Renal pelvis (tissue), 12 donors: ENCODE measurements around the gene BCDIN3D. TPM values are rescaled to one million over a fixed set of nuclear protein-coding genes. Genes with fewer than 3 reads are reported as not detected.

Experiments used
- DNase-seq: peaks from one replicate; pipeline ENCODE4 v3.0.0-alpha.2; 2013
- long read RNA-seq, 16 experiments: transcript quantifications; one replicate each; lab custom pipeline, GENCODE V29; 2026
- polyA plus RNA-seq, 3 donors: library from polyadenylated mRNA; unstranded; fragments of 120-200 nt; gene quantifications; one replicate each; pipeline ENCODE4 v1.2.1, GENCODE V29; 2013; ENCODE audit not compliant: insufficient read length in 3 of 3

Gene BCDIN3D, protein sequence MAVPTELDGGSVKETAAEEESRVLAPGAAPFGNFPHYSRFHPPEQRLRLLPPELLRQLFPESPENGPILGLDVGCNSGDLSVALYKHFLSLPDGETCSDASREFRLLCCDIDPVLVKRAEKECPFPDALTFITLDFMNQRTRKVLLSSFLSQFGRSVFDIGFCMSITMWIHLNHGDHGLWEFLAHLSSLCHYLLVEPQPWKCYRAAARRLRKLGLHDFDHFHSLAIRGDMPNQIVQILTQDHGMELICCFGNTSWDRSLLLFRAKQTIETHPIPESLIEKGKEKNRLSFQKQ
- 1 to 10 TPM; 7.4 to 9.7 (median 9.4) TPM for polyA plus RNA-seq
- long read RNA-seq, donor 1, partial matches to known transcripts, result 0 of 4 reads
- long read RNA-seq, donor 1, other reads (novel, unspliced or antisense), result 0 of 4 reads
- long read RNA-seq, donor 2, partial matches to known transcripts, result 0 of 3 reads
- long read RNA-seq, donor 2, other reads (novel, unspliced or antisense), result 0 of 3 reads
- long read RNA-seq, donor 3, transcript BCDIN3D-201 (2 exons, 3,253 nt), result major isoform, 5 of 5 reads
- long read RNA-seq, donor 3, partial matches to known transcripts, result 0 of 5 reads
- long read RNA-seq, donor 3, other reads (novel, unspliced or antisense), result 0 of 5 reads
- long read RNA-seq, donor 4, transcript BCDIN3D-201 (2 exons, 3,253 nt), result major isoform, 7 of 7 reads
- long read RNA-seq, donor 4, partial matches to known transcripts, result 0 of 7 reads
- long read RNA-seq, donor 4, other reads (novel, unspliced or antisense), result 0 of 7 reads
- long read RNA-seq, donor 5, partial matches to known transcripts, result 0 of 2 reads
- long read RNA-seq, donor 5, other reads (novel, unspliced or antisense), result 0 of 2 reads
- long read RNA-seq, donor 6, transcript BCDIN3D-201 (2 exons, 3,253 nt), result major isoform, 7 of 7 reads
- long read RNA-seq, donor 6, partial matches to known transcripts, result 0 of 7 reads
- long read RNA-seq, donor 6, other reads (novel, unspliced or antisense), result 0 of 7 reads
- long read RNA-seq, donor 7, transcript BCDIN3D-201 (2 exons, 3,253 nt), result major isoform, 5 of 5 reads
- long read RNA-seq, donor 7, partial matches to known transcripts, result 0 of 5 reads
- long read RNA-seq, donor 7, other reads (novel, unspliced or antisense), result 0 of 5 reads
- long read RNA-seq, donor 8, partial matches to known transcripts, result 0 of 3 reads
- long read RNA-seq, donor 8, other reads (novel, unspliced or antisense), result 0 of 3 reads
- long read RNA-seq, donor 9, partial matches to known transcripts, result 0 of 4 reads
- long read RNA-seq, donor 9, other reads (novel, unspliced or antisense), result 0 of 4 reads
- long read RNA-seq, donor 10, partial matches to known transcripts, result 0 of 3 reads
- long read RNA-seq, donor 10, other reads (novel, unspliced or antisense), result 0 of 3 reads
- long read RNA-seq, donor 11, partial matches to known transcripts, result 0 of 2 reads
- long read RNA-seq, donor 11, other reads (novel, unspliced or antisense), result 0 of 2 reads
- long read RNA-seq, donor 12, partial matches to known transcripts, result 0 of 2 reads
- long read RNA-seq, donor 12, other reads (novel, unspliced or antisense), result 0 of 2 reads
- long read RNA-seq, donor 13, partial matches to known transcripts, result 0 of 4 reads
- long read RNA-seq, donor 13, other reads (novel, unspliced or antisense), result 0 of 4 reads
- long read RNA-seq, donor 14, result 0 reads
- long read RNA-seq, donor 15, transcript BCDIN3D-201 (2 exons, 3,253 nt), result major isoform, 7 of 17 reads
- long read RNA-seq, donor 15, partial matches to known transcripts, result 10 of 17 reads
- long read RNA-seq, donor 15, other reads (novel, unspliced or antisense), result 0 of 17 reads
- long read RNA-seq, donor 16, transcript BCDIN3D-201 (2 exons, 3,253 nt), result major isoform, 5 of 5 reads
- long read RNA-seq, donor 16, partial matches to known transcripts, result 0 of 5 reads
- long read RNA-seq, donor 16, other reads (novel, unspliced or antisense), result 0 of 5 reads

DNA sequence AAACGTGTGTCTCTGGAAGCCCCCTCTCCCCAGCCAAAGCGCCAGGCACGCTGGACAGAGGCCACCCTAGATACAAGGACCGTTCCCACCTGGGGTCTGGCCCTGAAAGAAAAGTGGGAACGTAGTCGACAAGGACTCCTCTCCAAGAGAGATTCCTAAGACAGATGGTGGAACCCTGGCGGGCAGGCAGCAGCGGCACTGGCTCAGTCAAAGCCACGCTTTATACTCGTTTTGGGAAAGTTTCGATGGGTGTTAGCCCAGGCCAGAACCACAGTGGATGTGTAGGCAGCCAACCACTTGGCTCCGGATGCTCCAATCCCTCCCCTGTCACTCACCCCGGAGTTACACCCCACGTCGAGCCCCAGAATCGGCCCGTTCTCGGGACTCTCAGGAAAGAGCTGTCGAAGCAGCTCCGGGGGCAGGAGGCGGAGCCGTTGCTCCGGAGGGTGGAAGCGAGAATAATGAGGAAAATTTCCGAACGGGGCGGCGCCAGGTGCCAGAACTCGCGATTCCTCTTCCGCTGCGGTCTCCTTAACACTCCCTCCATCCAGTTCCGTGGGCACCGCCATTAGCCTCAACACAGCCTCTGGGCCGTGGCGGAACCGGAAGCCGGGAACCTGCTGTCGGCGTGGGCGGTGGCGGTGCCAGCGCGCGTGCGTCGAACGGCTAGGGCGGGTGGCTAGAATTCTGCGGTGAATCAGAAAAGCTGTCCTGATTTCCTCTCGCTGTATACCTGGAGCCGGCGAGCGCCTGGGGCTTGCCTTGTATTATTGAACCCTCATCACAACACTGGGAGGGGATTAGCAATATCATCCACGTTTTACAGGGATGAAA, at the start of gene BCDIN3D:
Gene BCDIN3D (minus strand): TSS at position 588 of the 834 bp plus-strand sequence. CDS start 19 bp downstream, at position 569.
- peak; percentile 89 for DNase-seq

DNA sequence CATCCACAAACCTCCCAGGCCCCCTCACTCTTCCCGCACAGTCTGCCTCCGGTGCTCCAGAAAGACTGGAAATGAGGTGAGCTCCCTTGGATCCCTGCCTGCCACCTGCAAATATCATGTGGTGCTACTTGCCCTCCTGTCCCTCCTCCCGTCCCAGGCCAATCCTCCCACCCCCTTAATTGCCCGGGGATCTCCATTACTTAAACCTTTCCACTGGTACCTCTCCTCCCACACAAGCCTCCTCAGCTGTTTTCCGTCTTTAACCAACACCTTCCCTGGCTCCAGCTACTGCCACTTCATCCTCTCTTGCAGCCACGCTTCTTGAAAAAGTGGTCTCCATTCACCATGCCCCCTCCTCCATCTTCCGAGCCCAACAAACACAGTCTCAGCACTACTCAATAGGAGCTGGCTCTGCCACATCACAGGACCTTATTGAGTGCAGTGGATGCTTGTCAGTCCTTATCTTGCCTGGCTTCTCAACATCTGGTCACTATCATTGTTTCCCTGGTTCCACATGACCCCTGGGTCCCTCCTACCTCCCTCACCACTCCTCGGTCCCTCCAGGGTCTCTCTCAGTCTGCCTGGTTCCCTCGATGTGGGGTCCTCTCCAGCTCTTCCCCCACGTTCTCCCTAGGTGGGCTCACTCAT, 49.3 kb upstream of the BCDIN3D start:
- DNase-seq, result no peak

DNA sequence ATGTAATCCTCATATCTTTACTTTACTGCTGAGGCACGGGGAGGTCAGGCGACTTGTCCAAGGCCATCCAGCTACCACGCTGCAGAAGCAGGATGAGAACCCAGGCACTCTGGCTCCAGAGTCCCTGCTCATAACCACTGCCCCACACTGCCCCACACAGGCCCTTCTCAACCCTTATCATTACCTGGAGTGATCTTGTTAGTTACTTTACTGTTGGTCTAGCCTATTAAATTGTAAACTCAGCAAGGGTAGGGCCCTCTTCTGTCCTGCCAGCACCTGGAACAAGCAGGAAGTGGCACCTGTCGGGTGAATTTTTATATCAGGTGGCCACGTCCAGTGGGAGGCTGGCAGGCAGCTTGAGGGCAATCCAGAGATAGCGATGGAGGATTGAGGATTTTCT, 48.6 kb upstream of the BCDIN3D start:
- DNase-seq, result no peak

DNA sequence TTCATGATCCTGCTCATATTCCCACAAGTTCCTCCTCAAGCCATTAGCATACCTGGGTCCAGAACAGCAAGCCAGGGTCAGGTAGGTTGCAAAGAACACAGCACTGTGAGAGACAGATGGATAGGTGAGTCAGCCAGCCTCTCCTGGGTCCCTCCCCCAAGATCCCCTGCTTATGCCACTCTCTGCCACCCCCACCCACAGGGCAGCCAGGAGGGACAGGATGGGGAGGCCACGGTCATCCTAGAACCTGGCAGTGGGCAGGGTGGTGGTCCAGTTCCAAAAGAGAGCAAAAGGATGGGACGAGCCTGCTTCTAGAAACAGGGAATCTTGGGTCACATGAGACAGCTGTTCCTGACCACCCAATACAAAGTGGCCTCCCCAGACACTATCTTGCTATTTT, 48.1 kb upstream of the BCDIN3D start:
- DNase-seq, result no peak

DNA sequence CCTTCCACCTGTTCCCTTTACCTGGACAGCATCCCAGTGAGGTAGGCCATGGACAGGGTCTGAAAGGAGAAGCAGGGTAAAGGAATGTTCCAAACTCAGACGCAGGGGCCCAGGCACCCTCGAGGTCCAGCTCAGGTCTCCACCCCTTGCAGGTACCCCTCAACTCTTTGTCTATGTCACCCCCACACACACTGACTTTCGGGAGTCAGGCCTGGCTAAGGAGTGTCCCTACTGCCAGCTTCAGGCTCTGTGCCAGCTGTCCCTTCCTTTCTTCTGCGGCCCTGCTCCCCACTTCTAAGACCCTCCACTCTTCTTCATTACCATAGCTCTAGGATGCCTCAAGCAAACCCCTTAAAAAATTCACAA, 47.2 kb upstream of the BCDIN3D start:
- DNase-seq, result no peak

DNA sequence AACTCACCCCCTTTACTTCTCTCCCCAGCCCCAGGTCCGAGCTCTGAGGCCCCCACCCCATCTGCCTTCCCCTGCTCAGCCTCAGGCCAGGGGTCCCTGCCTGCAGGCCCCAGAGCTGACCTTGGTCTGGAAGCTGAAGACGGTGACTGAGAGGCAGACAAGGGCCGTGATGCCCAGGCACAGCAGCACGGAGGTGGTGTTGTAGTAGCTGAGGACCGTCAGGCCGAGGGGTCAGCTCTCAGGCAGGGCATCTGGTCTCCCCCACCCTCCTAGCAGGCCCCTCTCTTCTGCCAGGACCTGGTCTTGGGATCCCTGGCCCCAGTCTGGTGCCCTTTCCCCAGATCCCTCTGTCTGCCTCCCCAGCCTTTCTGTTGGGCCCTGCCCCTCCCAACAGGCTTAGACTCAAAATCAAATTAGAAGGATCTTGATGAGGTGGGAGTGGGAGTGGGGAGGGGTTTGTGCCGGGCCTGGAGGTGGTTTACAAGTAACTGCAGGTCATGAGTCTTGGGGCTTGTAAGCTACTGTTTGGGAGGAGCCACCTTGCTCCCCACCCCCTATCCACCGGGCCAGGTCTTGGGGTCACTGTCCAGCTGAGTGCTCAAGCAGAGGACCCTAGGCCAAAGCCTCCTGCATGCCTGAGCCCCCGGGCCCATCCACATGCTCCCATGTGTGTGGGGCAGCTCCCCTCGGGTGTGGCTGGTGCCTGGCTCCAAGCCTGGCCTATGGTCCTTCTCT, 46.6 kb upstream of the BCDIN3D start:
- DNase-seq, result no peak

DNA sequence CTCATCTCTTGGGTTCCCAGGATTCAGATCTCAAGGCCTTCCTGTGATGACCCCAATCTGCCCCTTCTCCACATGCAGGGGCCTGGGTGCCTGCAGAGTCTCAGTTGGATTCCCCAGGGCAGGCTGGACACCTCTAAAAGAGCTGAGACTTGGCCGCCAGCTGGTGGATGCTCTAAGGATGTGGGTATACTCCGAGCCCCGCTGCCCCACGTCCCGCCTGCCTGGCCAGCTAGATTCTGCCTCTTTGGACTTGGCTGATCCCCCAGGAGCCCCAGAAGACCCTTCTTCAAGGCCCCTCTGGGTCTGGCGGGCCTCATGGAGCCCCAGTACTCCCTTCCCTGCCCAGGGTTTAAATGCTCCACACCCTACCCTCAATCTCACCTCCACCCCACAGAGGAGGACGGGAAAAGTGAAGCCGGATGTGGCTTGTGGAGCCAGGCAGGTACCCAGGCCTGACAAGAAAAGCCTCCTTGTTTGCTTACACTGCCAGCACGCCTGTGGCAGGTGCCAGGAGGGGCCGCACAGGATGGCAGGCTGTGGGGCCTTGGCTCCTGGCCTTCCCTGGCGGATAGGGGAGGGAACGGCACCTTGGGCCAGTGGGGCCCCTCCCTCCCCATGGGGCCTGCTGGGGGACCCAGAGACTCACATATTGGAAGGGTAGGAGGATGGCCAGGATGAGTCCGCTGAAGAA, 45.7 kb upstream of the BCDIN3D start:
- no peak for DNase-seq

DNA sequence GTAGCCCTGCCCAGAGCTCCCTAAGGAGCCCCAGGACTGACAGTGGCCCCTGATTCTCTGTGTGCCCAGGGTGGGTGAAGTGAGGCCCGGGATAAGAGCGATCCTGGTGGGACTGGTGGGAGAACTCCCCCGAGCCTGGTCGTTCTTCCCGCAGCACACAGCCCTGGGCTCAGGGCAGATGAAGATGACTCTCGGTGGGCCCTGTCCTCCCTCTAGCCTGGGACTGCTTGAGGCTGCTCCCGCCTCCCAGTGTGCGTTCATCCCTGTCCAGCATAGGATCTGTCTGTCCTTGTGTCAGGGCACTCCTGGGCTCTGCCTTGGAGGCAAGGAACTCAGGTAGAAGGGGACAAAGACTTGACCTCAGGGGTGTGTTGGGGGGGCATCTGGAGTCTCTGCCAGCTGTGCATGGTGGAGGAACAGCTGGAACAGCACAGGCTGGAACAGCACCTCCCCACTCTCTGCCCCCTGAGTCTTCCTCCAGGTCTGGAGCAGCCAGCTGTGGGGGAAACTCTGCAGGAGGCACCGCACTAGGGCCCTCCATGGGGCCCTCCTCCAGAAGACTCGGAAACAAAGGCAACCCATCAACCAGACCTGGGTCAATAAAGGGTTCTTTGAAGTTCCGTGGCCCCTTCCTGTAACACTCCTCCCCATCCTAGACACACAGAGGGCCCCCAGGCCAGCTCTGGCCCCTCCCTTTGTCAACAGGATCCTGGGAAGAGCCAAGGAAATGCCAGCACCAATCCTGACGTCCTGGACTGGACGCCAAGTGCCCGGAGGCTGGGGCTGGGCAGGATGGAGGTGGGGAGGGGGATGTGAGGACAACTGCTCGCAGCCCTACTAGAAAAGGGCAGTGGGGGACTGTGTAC, 44.9 kb upstream of the BCDIN3D start:
- no peak for DNase-seq

DNA sequence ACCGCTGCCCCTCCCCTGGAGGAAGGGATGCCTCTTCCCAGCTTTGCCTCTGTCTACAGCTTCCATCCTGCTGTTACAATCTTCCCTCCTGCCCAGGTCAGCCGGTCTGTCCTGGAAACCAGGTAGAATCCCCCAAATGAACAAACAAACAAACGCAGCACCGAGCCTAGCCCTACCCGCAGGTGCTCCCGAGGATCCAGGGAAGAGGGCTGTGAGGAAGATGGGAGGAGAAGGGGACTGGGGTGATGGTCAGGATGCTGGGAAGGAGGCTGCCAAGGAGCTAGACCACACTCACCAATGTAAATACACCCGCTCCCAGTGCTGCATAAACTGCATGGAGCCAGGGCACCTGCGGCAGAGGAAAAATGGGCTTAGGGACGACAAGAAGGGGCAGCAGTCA, 44.2 kb upstream of the BCDIN3D start:
- DNase-seq, result no peak

DNA sequence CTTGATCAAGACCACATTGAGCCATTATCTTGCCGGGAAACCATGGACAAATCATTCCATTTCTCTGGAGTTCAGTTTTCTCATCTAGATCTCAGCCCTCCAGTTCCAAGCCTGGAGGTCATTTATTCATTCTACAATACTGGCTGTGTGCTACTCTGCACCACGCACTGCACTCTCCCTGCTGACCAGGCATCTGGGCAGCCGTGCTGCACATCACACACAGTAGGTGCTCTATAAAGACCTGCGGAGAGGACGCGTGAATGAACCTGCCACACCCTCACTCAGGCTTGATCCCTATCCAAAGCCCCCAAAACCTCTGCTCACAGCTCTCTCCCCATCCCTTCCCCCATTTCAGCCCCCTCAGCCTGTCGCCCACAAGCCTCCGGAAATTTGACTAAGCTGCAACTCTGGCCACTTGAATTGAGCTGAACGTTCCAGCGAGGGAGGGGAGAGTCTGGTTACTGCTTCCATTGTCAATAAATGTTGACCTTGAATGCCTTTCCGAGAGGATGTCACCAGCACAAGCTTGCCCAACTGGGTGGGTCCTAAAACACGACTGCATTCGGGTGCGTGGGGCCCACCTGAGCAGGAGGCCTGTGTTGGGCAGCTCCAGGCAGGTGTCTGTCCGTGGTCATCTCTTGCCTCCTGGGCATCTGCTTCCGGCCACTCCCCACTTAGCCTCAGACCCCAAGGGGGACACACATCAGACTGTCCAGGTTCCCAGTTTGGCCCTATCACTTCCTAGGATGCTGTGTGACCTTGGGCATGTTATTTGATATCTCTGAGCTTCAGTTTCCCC, 43.0 kb upstream of the BCDIN3D start:
- DNase-seq, result no peak

DNA sequence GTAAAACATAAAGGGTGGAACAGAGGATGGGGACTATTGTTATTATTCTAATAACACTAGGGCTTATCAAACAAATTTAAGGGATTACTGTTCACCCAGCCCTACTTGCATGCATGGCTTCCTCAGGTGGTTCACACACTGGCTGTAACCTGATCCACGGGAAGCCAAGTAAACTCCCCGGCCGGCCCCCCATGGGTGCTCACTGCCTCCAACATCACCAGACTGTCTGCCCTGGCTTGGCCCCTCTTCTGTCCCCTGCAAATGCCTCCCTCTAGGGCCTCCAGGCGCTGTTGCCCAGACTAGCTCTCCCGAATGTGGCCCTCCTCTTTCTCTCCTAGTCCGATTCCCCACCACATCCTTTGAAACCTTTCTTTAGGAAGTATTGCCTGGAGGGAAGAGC, 42.2 kb upstream of the BCDIN3D start:
- no peak for DNase-seq

DNA sequence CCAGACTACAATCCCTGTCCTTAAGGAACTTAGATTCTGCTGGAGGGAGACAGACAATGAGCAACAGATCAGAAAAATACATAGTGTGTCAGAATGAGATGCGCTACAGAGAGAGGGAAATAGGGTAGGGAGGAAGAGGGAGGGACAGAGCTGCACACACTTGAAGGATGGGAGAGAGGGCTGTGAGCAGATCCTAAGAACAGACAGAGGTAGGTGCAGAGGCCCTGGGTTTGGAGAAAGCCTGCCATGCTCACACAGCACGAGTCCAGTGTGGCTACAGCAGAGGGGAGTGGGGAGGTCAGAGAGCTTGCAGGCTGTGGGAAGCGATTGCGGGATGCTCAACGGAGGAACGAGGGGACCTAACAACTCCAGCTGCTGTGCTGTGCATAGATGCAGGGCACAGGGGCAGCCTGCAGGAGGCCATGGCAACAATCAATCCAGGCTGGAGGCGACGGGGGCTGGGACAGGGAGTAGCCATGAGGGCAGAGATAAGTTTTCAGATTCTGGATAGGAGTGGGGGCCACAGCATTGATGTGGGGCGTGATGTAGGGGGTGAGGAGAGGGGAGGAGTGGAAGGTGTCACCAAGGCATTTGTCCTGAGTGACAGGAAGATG, 40.1 kb upstream of the BCDIN3D start:
- no peak for DNase-seq

DNA sequence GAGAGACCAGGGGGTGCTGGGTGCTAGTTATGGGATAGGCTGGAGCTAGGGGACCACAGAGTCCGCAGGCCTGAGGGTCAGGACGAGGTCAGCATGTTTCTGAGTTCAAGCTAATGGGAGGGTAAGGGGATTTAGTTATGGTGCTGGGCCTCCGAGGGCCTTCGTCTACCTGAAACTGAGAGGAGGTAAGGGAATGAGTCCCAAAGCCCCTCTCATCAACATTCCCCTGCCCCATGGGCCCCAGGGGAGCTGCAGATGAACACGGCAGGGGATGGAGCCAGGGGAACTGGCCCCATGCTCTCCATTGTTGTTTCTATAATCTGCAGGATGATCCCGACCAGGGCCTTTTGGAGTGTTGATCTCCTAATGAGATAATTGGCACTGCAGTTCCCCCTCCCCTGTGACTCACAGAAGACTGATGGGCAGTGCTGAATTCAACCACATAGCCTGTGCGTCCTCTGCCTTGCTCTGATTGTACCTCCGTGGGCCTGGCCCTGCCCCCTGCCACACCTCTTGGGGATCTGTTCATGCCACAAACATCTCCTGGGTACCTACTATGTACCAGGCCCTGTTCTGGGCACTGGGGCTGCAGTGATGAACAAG, 39.4 kb upstream of the BCDIN3D start:
- DNase-seq, result no peak

DNA sequence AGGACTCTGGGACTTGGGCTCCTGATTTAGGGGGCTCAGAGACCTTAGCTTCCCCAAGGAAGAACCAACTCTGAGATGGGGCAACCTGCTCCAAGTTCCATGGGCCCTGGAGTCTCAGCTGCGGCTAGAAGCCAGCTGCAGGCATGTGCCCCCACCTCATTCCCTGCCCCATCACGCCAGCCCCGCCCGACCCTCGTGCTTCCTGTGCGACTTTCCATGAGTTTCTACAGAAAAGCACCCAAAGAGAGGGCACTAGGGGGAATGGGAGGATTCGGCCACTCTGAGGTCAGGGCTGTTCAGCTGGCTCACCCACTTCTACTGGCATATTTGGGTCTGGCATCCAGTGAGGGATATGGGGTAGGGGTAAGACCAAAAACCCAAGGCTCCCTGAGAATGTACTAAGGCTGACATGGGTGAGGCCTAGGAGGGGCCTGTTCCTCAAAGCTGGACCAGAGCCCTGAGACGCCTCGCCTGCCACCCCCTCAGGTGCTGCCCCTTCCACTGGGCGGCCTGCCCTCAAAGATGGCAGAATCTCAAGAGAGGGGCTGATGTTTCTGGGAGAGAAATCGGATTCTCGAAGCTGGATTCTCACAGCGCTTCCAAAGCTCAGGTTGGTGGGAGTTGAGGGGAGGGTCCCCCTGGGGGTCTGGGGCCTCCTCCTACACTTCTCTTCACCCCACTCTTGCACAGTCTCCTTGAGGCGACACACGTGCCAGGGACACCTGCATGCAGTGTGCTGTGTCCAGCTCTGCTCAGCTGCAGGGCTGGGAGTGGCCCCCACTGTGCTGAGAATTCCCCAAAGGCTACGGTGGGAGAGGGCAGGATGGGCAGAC, 38.7 kb upstream of the BCDIN3D start:
- DNase-seq, result no peak
